Fibroblast of lung (primary cell): ENCODE measurements around the gene SLC16A8. TPM values are rescaled to one million over a fixed set of nuclear protein-coding genes. Genes with fewer than 3 reads are reported as not detected.

Source experiments
- DNase-seq, 2 donors: peaks; one replicate each; pipeline versions ENCODE4 v3.0.0 to v3.0.0-alpha.2; 2010; ENCODE audit warnings: low read depth in 2 of 2
- H2AFZ ChIP-seq: 2 replicates; pipeline ENCODE4 v1.5.1; 2012; ENCODE audit warnings: low read length, control low read depth, inconsistent platforms
- H3K27ac ChIP-seq: 2 replicates; pipeline ENCODE4 v1.5.1; 2011; ENCODE audit warnings: low read length, control low read depth; ENCODE audit not compliant: insufficient read depth
- H3K27me3 ChIP-seq: 2 replicates; pipeline ENCODE4 v1.5.1; 2011; ENCODE audit warnings: mild to moderate bottlenecking, low read length; ENCODE audit not compliant: control insufficient read depth, insufficient read depth
- H3K36me3 ChIP-seq: 2 replicates; pipeline ENCODE4 v1.5.1; 2011; ENCODE audit warnings: low read length; ENCODE audit not compliant: control insufficient read depth, insufficient read depth
- H3K4me1 ChIP-seq: 2 replicates; pipeline ENCODE4 v1.5.1; 2011; ENCODE audit warnings: low read length; ENCODE audit not compliant: control insufficient read depth, insufficient read depth; ENCODE audit errors: extremely low read depth
- H3K4me2 ChIP-seq: 2 replicates; pipeline ENCODE4 v1.5.1; 2011; ENCODE audit warnings: low read length, control low read depth; ENCODE audit not compliant: insufficient read depth; ENCODE audit errors: extremely low read depth
- H3K4me3 ChIP-seq, 4 experiments: fragments of 200-600 bp in 1 of 4; sonication (generic) in 1 of 4; replicated peaks in 1 of 4; 2 replicates each; pipeline ENCODE4 v1.5.1; 2011 to 2016; ENCODE audit warnings: low read length in 4 of 4, low read depth in 3 of 4, mild to moderate bottlenecking in 3 of 4, control low read depth in 2 of 4, inconsistent platforms in 1 of 4, mixed read lengths in 1 of 4; ENCODE audit not compliant: insufficient read depth in 1 of 4; ENCODE audit errors: control extremely low read depth in 1 of 4
- H3K79me2 ChIP-seq: 2 replicates; pipeline ENCODE4 v1.5.1; 2012; ENCODE audit warnings: mild to moderate bottlenecking, low read length, inconsistent platforms; ENCODE audit not compliant: control insufficient read depth, insufficient read depth
- H3K9ac ChIP-seq: 2 replicates; pipeline ENCODE4 v1.5.1; 2011; ENCODE audit warnings: mild to moderate bottlenecking, low read length, control low read depth; ENCODE audit not compliant: insufficient read depth
- H3K9me3 ChIP-seq: 2 replicates; pipeline ENCODE4 v1.5.1; 2012; ENCODE audit warnings: low read depth, low read length; ENCODE audit not compliant: control insufficient read depth, insufficient read depth
- H4K20me1 ChIP-seq: 2 replicates; pipeline ENCODE4 v1.5.1; 2011; ENCODE audit warnings: low read length; ENCODE audit not compliant: control insufficient read depth, insufficient read depth; ENCODE audit errors: extremely low read depth
- EZH2 ChIP-seq: IDR thresholded peaks from 2 replicates; pipeline ENCODE4 v1.5.1; 2012; ENCODE audit warnings: low read length, control low read depth, mild to moderate bottlenecking; ENCODE audit errors: missing control alignments
- polyA plus RNA-seq, 2 donors: library from polyadenylated mRNA; depleted of rRNA in 1 of 2; stranded (reverse) in 1 of 2; unstranded in 1 of 2; fragments of >200 nt; gene quantifications; 2 replicates each; pipeline ENCODE4 v1.2.1, GENCODE V29; 2011 to 2012; ENCODE audit warnings: missing spikeins in 1 of 2
- total RNA-seq: library from RNA; depleted of rRNA; stranded (reverse); fragments of >200 nt; gene quantifications from 2 replicates; pipeline ENCODE4 v1.2.1, GENCODE V29; 2014
- TF ChIP-seq, protein P1 (sequence below), 2 donors: IDR thresholded peaks in 1 of 2; conservative IDR thresholded peaks in 1 of 2; 1 replicate in 1 of 2; 2 replicates in 1 of 2; pipeline ENCODE4 v1.5.1; 2011 to 2012; ENCODE audit warnings: low read length in 2 of 2, control low read depth in 1 of 2, inconsistent platforms in 1 of 2, low read depth in 1 of 2, mild to moderate bottlenecking in 1 of 2

The SLC16A8 gene
- total and polyA plus RNA-seq, 2 donors (not counting 1 experiment from before 2014, with no cell fraction given) = under 0.01 TPM; not detected in 1

GRCh38 chr22:38089474-38089851, 5.5 kb upstream of the SLC16A8 start:
- no peaks in the 10 kb centered on the region for H3K4me1 ChIP-seq
- no peak for DNase-seq
- no peaks in the 10 kb centered on the region for H3K79me2 ChIP-seq
- H3K4me2 ChIP-seq = no peak overlapping the region
- no peaks in the 10 kb centered on the region for H3K27me3 ChIP-seq
- no peaks in the 10 kb centered on the region for H3K36me3 ChIP-seq
- H4K20me1 ChIP-seq = no peaks in the 10 kb centered on the region
- H3K4me3 ChIP-seq = no peak overlapping the region
- H3K9ac ChIP-seq = no peak overlapping the region
- H2AFZ ChIP-seq = no peak overlapping the region
- no peak overlapping the region for H3K27ac ChIP-seq
- TF ChIP-seq, protein P1, sequence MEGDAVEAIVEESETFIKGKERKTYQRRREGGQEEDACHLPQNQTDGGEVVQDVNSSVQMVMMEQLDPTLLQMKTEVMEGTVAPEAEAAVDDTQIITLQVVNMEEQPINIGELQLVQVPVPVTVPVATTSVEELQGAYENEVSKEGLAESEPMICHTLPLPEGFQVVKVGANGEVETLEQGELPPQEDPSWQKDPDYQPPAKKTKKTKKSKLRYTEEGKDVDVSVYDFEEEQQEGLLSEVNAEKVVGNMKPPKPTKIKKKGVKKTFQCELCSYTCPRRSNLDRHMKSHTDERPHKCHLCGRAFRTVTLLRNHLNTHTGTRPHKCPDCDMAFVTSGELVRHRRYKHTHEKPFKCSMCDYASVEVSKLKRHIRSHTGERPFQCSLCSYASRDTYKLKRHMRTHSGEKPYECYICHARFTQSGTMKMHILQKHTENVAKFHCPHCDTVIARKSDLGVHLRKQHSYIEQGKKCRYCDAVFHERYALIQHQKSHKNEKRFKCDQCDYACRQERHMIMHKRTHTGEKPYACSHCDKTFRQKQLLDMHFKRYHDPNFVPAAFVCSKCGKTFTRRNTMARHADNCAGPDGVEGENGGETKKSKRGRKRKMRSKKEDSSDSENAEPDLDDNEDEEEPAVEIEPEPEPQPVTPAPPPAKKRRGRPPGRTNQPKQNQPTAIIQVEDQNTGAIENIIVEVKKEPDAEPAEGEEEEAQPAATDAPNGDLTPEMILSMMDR (conservative IDR thresholded peaks at IDR 0.05 in 1 of 2, IDR thresholded peaks at IDR 0.05 in 1 of 2; ENCODE audit: low read depth in 1 of 2, low read length in 2 of 2) = no peak
- TF ChIP-seq EZH2 = no peak
- no peaks in the 10 kb centered on the region for H3K9me3 ChIP-seq

DNA sequence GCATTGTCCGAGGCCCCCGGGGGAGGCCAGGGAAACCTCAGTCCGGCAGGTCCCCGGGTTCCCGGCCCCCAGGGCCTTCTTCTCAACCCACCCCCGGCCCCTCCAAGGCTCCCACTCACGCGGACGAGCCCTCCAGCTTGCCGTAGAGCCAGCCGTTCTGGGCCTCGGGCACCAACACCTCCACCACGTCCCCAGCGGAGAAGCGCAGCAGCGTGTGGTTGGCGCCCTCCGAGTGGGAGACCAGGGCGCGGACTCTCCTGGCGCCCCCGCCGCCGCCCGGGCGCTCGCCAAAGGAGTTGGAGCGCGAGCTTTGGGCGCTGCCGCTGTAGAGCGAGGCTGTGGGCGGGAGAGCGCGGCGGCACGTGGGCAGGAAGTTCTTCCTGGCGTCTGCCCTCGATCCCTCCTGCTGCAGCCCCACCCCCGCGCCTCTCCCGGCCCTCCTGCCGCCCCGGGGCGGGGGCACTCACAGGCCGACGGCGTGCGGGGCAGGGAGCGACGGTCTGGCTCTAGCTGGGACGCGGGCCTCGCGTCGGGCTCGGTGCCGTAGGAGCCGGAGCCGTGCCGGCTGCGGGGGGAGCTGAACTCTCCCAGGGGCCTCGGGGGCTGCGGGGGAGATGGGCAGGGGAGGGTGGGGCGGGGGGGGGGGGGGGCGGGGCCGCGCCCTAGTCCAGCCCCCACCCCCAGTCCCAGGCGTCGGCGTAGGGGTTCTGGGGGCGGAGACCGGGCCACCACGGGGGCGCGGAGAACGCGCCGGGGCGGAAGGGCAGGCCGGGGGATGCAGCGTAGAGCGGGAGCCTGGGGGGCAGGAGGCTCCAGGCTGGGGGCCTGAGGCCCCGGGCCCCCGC, 4.9 kb upstream of the SLC16A8 start:
- Histone ChIP-seq H4K20me1 (no peaks in the 10 kb centered on the region), H3K4me3 (peak overlapping the region in 1 of 4 experiments; percentile 41), H3K9ac (no peak overlapping the region), H3K79me2 (no peaks in the 10 kb centered on the region), H3K4me2 (peak overlapping the region; percentile 35), H3K4me1 (no peaks in the 10 kb centered on the region), H3K27ac (no peak overlapping the region), H3K9me3 (no peaks in the 10 kb centered on the region), H3K27me3 (no peaks in the 10 kb centered on the region), H2AFZ (no peak overlapping the region), H3K36me3 (no peaks in the 10 kb centered on the region)
- peak in 1 of 2 donors; percentile 12 for DNase-seq
- TF ChIP-seq, protein P1 (conservative IDR thresholded peaks at IDR 0.05 in 1 of 2, IDR thresholded peaks at IDR 0.05 in 1 of 2; ENCODE audit: low read depth in 1 of 2, low read length in 2 of 2) = no peak
- TF ChIP-seq EZH2 = no peak

DNA sequence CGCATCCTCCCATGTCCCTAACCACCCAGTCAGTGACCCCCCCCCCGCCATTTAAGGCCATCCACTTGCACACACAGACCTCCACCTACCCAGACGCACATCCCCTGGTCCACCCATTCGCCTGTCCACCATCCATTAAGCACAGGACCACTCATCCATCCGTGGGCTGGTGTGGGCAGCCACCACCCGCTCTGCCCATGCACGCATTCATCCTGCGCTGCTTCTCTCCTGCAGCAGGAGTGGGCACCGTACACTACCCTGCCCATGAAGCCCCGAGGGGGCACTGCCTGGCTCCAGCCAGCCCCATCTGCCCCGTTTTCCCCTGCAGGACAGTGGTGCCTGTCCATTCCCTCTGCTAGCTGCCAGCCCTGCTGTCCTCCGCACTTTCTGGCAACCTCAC, 3.9 kb upstream of the SLC16A8 start:
- Histone ChIP-seq H3K79me2 (no peaks in the 10 kb centered on the region), H4K20me1 (no peaks in the 10 kb centered on the region), H3K9ac (no peak overlapping the region), H3K9me3 (no peaks in the 10 kb centered on the region), H3K4me1 (no peaks in the 10 kb centered on the region), H3K4me3 (no peak overlapping the region), H2AFZ (no peak overlapping the region), H3K4me2 (no peak overlapping the region), H3K27me3 (no peaks in the 10 kb centered on the region), H3K27ac (no peak overlapping the region), H3K36me3 (no peaks in the 10 kb centered on the region)
- TF ChIP-seq EZH2 = no peak
- TF ChIP-seq, protein P1 (conservative IDR thresholded peaks at IDR 0.05 in 1 of 2, IDR thresholded peaks at IDR 0.05 in 1 of 2; ENCODE audit: low read depth in 1 of 2, low read length in 2 of 2) = no peak
- no peak for DNase-seq
